Stimulated activated CD4-positive, alpha-beta T cell treated with anti-CD3 and anti-CD28 coated beads, Interleukin-15, amount 100 ng/mL, for 1 hour (primary cell): ENCODE results near the gene MZF1.
A peak's percentile ranks its signal among the peaks of the same experiment; 100 is the strongest.

Source experiments
- DNase-seq, 2 donors: peaks; one replicate each; pipeline ENCODE4 v3.0.0-alpha.2; 2020; ENCODE audit warnings: low read depth in 1 of 2, low spot score in 1 of 2

MZF1 gene

DNA sequence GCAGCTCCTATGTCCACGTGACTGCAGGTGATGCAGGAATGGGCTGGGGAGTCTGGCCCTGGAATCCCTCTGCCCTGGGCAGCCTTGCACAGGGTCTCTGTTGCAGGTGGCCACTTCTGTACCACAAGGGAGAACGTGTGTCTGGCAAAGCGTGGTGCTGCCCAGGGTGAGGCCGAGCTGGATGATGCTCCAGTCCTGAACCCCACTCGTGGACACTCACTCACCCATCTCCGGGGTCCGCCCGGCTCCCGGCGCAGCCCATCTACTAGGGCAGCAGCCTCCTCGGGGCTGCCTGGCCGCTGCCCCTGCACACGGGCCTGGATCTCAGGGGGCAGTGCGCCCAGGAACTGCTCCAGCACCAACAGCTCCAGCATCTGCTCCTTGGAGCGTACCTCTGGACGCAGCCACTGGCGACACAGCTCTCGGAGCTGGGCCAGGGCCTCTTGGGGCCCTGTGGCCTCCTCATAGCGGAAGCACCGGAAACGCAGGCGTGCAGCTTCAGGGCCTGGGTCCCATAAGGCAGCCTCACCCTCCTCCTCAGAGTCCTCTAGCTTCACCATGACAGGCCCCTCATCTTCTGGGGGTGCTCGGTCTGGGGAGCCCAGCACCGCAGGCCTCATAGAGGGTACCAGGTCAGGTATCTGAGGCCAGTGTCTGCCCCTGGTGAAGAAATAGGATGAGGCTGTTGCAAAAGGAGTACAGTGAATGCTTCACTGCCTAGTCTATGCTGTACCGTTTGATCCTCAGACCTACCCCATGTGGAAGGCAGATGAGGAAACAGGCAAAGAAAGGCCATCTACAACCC, 2.2 kb downstream of the MZF1 start:
- DNase-seq, result no peak

- DNase-seq, result no peak
Measured at GRCh38 chr19:58569943-58570670, 3.0 kb downstream of the MZF1 start.

DNA sequence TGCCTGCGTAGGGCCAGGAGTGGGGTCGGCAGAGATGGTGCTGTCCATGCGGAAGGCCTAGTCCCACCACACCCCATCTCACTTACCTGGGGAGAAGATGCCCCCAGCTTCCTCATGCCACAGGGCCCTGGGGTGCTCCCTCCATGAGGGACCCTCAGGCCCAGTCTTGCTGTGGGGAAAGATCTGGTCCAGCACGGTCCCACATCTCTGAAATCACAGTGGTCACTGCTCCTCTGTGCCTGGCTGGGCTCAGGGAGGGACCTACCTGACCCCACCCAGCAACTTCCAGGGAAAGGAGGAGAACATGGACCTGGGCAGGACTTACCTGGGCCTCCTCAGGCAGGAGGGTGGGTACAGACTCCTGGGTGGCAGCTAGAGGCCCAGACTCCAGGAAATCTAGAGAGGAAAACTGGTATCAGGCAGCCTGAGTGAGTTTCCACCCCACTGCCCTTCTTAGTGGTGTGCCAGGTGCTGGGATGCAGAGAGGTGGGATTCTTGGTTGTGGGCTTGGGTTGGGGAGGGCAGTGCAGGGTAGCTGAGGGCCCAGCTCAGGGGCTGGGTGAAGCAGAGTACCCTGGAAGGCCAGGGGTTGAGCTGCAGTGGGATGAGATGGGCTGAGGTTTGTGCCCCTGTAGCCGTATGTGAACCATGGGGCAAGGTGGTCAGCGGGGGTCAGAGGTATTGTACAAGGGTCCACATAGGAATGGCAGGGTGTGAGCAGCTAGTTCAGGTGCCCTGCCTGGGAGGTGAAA, 3.8 kb downstream of the MZF1 start:
- DNase-seq, result no peak

GRCh38 chr19:58568453-58569130, 4.5 kb downstream of the MZF1 start:
- no peak for DNase-seq

GRCh38 chr19:58566989-58567388, 6.1 kb downstream of the MZF1 start:
- DNase-seq, result no peak

- no peak for DNase-seq
Measured at GRCh38 chr19:58563823-58564222, 9.3 kb downstream of the MZF1 start.

DNA sequence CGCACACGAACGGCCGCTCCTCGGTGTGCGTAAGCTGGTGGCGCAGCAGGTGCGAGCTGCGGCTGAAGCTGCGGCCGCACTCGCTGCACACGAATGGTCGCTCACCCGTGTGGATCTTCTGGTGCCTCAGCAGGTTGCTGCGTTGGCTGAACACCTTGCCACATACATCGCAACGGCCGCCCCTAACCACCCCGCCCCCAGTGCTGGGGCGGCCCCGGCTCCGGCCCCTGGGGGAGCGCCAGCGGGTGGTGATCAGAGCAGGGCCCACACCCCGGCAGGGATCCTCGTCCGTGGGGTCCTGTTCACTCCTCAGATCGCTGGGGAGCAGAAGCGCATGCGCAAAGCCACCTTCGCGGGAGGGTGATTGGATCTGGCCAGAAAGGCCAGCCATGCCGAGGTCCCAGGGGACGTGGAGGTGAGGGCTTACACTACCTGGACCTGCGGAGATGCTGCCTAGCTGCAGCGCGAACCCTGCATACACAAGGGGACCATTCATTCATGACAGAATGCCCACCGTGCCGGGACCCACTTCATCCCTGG, 10.0 kb downstream of the MZF1 start:
- no peak for DNase-seq

DNA sequence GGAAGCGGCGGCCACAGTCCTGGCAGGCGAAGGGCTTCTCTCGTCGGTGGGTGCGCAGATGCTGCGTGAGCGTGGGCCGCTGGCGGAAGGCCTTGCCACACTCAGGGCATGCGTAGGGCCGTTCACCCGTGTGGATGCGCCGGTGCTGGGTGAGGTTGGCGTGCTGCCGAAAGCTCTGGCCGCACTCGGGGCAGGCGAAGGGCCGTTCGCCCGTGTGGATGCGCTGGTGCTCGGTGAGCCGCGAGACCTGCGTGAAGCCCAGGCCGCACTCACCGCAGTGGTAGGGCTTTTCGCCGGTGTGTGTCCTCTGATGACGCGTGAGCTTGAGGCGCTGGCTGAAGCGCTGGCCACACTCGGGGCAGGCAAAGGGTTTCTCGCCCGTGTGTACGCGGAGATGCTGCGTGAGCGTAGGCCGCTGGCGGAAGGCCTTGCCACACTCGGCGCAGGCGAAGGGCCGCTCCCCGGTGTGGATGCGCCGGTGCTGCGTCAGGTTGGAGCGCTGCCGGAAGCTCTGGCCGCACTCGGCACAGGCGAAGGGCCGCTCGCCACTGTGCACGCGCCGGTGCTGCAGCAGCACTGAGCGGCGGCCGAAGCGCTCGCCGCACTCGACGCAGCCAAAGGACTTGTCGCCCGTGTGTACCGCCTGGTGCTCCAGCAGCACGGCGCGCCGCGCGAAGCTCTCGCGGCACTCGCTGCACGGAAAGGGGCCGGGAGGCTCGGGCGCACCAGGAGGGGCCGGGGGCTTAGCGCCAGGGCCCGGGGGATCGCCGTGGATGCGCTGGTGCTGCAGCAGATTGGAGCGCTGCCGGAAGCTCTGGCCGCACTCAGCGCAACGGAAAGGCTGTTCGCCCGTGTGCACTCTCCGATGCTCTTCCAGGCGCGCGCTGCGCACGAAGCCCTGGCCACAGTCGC, 10.8 kb downstream of the MZF1 start:
- DNase-seq, result no peak

GRCh38 chr19:58561373-58562121, 11.6 kb downstream of the MZF1 start:
- no peak for DNase-seq

GRCh38 chr19:58560921-58561320, 12.2 kb downstream of the MZF1 start:
- DNase-seq, result no peak

GRCh38 chr19:58560007-58560887, 12.9 kb downstream of the MZF1 start:
- no peak for DNase-seq

GRCh38 chr19:58559275-58560006, 13.7 kb downstream of the MZF1 start:
- no peak for DNase-seq

DNA sequence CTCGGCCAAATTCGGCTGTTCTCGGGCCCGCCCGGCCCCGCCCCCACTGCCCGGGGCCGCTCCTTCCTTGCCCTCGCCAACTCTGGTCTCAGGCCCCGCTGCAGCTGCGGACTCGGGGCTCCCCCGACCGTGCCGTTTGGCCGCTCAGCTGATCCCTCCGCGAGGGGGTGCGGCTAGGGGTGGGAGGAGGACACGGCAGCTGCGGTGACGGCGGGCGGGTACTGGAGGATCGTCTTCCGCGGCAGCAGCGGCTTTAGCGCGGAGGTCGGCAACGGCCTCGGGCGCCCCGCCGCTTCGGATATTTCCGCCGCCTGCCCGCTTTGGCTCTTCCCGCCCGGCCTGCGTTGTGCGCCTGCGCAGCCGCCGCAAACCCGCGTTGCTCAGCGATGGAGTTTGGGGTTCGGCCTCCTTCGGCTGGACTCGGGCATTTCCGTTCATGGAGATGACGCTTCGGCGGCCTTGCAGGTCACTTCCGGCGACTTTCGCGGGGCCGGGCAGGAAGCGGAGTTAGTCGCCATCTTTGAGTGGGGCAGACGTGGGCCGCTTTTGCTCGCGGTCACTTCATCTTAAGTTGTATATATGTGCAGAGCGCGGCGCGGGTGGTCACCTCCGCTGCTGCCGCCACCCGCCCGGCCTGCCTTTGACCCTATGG, 14.4 kb downstream of the MZF1 start:
- peak; percentile 99 to 100 for DNase-seq

- no peak for DNase-seq
Measured at GRCh38 chr19:58558066-58558622, 15.0 kb downstream of the MZF1 start, which contains the start of gene UBE2M. UBE2M (minus strand) TSS chr19:58558611; CDS start chr19:58558381, 230 bp downstream.

GRCh38 chr19:58557221-58558065, 15.7 kb downstream of the MZF1 start:
- no peak for DNase-seq
